Astrocyte of the cerebellum (primary cell): ENCODE measurements around the gene CEMIP.
A peak's percentile ranks its signal among the peaks of the same experiment; 100 is the strongest.

Experiments used
- DNase-seq: peaks from one replicate; pipeline ENCODE4 v3.0.0-alpha.2; 2011; ENCODE audit warnings: low read depth
- H3K4me3 ChIP-seq: 2 replicates; pipeline ENCODE4 v1.5.1; 2011; ENCODE audit warnings: mild to moderate bottlenecking, low read depth, low read length, moderate library complexity
- CTCF ChIP-seq: IDR thresholded peaks from 2 replicates; pipeline ENCODE4 v1.5.1; 2012; ENCODE audit warnings: low read length, low read depth, moderate library complexity, mild to moderate bottlenecking; ENCODE audit errors: missing control alignments
- in situ Hi-C: cut with HindIII; loops from 2 replicates; pipeline ENCODE4 v1.10.0; 2017; ENCODE audit warnings: low sequenced_read_pairs

Gene CEMIP

DNA sequence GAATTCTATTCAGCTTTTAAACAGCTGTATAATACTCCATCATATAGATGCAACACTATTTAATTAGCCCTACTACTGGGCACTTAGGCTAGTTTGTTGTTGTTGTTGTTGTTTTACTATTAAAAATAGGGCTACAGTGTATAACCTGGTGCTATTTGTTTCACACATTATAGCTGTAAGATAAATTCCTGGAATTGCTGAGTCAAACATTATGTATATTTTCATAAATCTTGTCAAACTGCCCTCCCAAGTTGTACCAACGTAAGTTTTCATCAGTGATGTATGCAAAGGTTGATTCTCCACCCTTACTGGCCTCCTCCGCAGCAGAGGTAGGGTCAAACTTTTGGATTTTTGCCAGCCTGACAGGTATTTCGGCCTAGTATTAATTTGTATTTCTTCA, 3.8 kb upstream of the CEMIP start:
- in situ Hi-C loops = loop anchor here (25.0 kb wide), 1 partner anchor 213 kb away; no protein-coding TSS in a partner anchor
- no peak overlapping the region for H3K4me3 ChIP-seq
- no peak for TF ChIP-seq CTCF
- no peak for DNase-seq

GRCh38 chr15:80776420-80777045, 2.6 kb upstream of the CEMIP start:
- peak; percentile 81 for DNase-seq
- in situ Hi-C loops = loop anchor here (25.0 kb wide), 1 partner anchor 214 kb away; no protein-coding TSS in a partner anchor
- TF ChIP-seq CTCF = peak; percentile 81
- H3K4me3 ChIP-seq = no peak overlapping the region

- no peak for TF ChIP-seq CTCF
- DNase-seq = no peak
- in situ Hi-C loops = loop anchor here (25.0 kb wide), 1 partner anchor 215 kb away; no protein-coding TSS in a partner anchor
- no peak overlapping the region for H3K4me3 ChIP-seq
Observed at GRCh38 chr15:80777137-80777536, 2.0 kb upstream of the CEMIP start.

- no peak for TF ChIP-seq CTCF
- DNase-seq = no peak
- in situ Hi-C loops = loop anchor here (25.0 kb wide), 1 partner anchor 216 kb away; no protein-coding TSS in a partner anchor
- no peak overlapping the region for H3K4me3 ChIP-seq
Observed at GRCh38 chr15:80777826-80778620, 1.1 kb upstream of the CEMIP start.

DNA sequence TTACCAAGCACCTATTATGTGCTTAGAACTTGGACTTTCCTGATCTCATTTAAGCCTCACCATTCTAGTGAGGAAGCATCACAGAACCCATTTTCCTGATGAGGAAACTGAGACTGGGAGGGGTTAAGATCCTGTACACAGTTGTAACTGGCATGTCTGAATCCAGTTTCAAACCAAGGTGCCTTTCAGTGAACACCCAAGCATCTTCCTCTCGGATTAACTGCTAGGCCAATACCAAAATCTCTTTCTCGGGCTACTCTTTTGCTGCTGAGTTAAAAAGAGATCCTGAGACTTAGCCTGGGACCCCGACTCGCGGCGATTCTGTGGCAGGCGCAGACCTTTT, 578 bp upstream of the CEMIP start:
- peak overlapping the region; percentile 80 for H3K4me3 ChIP-seq
- DNase-seq = no peak
- TF ChIP-seq CTCF = no peak
- in situ Hi-C loops = loop anchor here (25.0 kb wide), 1 partner anchor 216 kb away; no protein-coding TSS in a partner anchor

GRCh38 chr15:80779658-80780415, 667 bp downstream of the CEMIP start:
- peak overlapping the region; percentile 80 for H3K4me3 ChIP-seq
- TF ChIP-seq CTCF = no peak
- in situ Hi-C loops = loop anchor here (25.0 kb wide), 1 partner anchor 218 kb away; no protein-coding TSS in a partner anchor
- DNase-seq = no peak
